ENCODE results near the gene EXOC3.
"Not testable (repeated sequence)": the region's sequence is repeated elsewhere in the genome, so short reads cannot be mapped to it uniquely, and the experiment has no call there.

EXOC3 gene

DNA sequence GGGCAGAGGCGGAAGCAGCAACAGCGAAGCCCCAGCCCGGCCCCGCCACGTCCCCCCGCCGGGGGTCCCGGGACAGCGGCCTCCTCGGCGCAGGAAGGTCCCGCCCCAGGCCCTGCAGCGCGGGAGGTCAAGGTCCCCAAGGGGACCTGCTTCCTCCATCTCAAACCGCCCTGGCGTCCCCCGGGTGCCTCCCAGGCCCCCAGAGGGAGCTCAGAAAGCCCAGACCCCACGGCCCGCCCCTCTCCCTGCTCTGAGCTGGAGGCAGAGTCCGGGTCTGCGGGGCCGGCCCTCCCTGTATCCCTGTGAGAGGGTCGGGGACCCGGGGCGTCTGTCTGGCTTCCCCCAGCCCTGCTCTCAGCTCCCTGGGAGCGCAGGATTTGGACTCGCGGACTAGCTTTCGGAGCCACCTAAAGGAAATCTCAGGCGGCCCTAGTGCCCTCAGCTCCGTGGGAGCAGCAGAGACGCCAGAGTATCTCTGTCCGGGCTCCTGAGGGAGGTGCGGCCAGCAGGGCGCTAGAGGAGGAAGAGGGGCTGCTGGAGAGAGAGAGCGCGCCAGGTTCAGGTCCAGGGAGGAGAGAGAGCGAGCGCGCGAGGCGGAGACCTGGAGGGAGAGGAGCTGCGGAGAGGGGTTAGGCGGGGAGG, 30.7 kb downstream of the EXOC3 start:
- DNase-seq (ENCODE audit: low read depth) = no peak

DNA sequence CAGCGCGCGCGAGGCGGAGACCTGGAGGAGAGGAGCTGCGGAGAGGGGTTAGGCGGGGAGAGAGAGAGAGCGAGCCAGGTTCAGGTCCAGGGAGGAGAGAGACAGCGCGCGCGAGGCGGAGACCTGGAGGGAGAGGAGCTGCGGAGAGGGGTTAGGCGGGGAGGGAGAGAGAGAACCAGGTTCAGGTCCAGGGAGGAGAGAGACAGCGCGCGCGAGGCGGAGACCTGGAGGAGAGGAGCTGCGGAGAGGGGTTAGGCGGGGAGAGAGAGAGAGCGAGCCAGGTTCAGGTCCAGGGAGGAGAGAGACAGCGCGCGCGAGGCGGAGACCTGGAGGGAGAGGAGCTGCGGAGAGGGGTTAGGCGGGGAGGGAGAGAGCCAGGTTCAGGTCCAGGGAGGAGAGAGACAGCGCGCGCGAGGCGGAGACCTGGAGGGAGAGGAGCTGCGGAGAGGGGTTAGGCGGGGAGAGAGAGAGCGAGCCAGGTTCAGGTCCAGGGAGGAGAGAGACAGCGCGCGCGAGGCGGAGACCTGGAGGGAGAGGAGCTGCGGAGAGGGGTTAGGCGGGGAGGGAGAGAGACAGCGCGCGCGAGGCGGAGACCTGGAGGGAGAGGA, 31.4 kb downstream of the EXOC3 start:
- not testable (repeated sequence) for DNase-seq (ENCODE audit: low read depth)

DNA sequence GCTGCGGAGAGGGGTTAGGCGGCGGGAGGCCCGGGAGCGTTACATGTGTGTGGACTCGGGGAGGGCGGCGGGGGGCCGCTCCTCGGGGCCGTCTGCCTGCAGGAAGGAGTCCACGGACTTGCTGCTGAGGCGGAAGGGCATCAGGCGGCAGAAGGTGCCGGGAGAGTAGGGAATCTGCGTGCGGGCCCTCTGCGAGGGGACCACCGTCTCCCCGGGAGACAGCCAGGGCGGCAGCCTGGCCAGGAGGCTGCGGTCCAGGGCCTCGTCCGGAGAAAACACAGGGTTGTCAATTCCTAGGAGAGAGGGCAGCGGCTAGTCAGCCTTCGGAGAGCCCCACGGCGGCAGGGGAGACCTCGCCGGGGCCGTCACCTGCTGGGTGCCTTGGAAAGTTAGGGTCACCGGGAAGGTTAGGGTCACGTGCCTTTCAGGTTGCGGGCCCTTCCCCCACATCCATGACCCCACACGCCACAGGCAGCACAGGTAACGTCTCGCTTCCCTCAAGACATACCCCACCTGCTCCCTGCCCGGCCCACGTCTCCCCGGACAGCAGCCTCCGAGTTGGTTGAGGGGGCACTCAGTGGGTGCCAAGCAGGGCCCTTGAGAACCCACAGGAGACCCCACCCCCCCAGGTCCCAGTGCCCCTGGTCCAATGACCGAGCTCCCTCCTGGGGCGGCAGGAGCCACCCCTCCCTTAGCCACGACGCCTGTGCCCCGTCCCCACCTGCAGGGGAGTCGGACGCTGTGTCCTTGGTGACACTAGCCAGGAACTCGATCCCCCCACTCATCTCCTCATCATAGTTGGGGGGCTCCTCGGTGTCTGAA, 32.1 kb downstream of the EXOC3 start:
- no peak for DNase-seq (ENCODE audit: low read depth)

DNA sequence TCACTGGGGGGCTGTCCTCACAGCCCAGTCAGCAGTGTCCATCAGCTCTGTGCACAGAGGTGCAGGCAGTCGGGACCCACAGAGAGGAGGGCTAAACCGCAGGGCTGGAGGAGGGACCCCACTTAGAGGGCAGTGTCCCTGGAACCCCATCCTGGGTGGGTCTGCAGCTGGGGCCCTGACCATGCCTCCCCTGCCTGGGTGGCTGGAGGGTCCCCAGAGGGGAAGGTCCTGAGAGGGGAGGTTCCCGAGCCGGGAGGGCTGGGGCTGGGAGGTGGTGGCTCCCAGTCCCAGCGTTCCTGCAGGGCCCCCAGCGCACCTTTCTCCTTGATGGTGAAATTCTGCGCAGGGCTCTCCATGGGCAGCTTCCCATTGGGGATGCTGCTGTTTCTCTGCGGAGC, 32.7 kb downstream of the EXOC3 start:
- no peak for DNase-seq (ENCODE audit: low read depth)

DNA sequence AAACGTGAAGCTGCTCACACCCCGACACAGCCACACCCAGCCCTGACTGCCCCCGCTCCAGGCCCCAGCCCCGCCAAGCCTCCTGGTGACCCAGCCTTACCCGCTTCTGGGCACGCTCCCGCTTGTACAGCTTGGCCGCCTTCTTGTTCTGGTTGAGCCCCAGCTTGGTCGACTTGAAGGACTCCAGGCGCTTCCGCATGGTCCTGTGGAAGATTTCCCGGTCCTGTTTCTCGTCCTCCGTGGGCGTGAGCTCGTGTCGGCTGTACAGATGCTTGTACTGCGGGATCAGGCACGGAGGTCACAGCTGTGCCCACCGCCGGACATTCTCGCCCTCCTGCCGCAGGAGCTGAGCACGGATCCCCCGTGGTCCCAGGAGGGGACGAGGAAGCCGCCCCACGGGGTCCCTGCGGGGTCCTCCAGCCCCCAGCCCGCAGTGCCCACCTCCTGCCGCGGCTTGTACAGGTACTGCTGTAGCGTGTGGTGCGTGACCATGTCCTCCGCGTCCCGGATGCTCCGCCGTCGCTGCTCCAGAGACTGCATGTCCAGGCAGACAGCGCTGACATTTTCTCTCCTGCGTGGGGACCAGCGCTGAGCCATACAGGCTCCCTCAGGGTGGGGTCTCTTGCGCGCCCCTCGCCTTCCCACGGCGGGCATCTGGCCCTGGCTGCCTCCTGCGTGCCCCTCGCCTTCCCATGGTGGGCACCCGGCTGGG, 33.3 kb downstream of the EXOC3 start:
- DNase-seq (ENCODE audit: low read depth) = no peak

DNA sequence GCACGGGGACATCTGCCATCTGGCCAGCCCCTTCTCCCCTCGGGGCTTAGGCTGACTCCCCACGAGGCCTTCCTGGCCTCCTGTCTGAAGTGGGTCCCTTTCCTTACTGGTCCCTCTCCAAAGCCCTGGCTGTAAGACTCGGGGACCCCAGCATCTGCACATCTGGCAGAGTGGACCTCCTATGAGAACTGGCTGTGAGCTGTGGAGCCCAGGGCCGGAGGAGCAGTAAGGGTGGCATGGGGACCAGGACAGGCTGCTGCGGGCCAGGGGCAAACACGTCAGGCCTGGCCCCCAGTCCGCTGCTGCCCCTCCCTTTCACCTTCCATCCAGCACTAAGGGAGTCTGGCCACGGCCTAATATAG, 33.8 kb downstream of the EXOC3 start:
- no peak for DNase-seq (ENCODE audit: low read depth)

DNA sequence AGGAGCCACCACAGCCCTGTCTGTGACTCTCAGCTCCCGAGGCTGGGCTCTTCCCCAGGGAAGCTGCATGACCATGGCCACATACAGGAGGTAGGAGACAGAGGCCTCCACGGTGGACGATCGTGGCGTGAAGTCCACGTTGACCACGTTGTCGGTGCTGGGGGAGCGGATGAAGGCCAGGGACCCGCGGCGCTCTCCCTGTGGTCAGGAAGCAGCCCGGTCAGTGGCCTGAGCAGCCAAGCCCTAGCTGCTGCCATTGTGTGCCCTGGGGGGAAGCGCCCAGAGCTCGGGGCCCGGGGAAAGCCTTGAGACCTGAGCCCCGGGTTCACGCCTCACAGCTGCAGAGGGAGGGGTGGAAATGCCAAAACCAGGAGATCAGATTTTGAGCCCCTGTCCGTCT, 34.3 kb downstream of the EXOC3 start:
- no peak for DNase-seq (ENCODE audit: low read depth)

DNA sequence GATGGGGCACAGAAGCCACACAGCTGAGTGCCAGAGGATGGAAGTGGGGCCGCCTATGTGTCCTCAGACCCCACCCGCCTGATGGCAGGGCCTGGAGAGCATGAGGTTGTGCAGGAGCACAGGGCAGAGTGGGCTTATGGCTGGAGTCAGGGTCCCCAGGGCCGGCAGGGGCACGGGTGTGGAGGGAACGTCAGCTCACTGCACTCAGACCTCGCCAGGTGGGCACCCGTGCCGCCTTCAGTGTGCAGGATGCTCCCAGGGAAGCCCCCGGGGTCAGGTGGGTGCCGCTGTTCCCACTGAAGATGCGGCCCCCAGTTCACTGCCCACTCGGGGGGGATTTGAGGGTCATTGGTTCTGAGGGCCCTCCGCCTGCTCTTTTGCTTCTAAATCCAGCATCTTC, 34.9 kb downstream of the EXOC3 start:
- DNase-seq (ENCODE audit: low read depth) = no peak

DNA sequence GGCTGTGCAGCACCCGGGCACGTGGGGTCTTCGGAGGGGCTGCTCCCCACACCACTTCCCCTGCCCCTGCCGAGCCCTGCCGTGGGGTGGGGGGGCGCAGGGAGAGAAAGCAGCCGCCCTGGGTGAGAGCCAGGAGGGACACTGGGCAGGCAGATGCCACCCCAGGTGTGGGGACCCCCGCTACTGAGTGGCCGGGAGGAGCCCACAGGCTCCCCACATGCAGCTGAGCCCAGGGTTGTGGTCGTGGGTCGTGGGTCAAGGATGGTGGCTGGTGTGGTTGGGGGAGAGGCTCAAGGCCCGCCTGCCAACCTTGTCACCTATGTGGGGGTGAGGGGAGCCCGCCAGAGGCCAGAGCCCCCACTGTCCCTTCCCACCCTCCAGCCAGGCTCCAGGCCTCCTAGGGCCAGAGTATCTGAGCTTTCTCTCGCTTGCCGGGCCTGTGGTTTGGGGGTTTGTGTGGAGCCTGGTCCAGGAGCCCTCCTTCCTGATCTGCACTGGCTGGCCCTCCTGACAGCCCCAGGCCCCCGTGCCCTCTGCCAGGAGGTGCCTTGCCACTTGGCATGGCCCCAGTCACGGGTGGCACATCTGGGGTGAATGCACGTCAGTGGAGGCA, 35.5 kb downstream of the EXOC3 start:
- no peak for DNase-seq (ENCODE audit: low read depth)

DNA sequence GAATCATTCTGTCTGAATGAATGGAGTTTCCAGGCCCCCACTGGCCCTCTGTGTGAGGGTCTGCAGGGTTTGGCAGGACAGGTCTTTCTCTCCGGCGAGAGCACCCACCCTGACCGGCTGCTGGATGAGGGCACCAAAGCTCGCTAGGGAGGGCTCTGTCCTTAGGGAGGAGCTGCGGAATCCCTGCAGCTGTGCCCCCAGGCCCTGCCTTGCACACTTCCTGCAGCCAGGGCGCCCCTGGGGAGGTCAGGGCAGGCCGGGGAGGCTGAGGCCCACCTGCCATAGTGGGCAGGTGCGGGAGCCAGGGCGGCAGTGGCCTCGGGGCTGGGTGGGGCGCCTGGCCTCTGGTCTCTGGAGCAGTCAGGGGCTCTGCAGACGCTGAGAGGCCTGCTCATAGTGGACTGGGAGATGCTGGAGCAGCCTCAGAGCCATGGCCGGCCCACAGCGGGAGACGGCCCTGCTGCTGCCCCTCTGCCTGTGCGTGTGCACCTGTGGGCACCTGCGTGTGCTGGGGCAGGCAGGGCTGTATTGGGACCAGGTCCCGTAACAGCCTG, 36.1 kb downstream of the EXOC3 start:
- DNase-seq (ENCODE audit: low read depth) = no peak

DNA sequence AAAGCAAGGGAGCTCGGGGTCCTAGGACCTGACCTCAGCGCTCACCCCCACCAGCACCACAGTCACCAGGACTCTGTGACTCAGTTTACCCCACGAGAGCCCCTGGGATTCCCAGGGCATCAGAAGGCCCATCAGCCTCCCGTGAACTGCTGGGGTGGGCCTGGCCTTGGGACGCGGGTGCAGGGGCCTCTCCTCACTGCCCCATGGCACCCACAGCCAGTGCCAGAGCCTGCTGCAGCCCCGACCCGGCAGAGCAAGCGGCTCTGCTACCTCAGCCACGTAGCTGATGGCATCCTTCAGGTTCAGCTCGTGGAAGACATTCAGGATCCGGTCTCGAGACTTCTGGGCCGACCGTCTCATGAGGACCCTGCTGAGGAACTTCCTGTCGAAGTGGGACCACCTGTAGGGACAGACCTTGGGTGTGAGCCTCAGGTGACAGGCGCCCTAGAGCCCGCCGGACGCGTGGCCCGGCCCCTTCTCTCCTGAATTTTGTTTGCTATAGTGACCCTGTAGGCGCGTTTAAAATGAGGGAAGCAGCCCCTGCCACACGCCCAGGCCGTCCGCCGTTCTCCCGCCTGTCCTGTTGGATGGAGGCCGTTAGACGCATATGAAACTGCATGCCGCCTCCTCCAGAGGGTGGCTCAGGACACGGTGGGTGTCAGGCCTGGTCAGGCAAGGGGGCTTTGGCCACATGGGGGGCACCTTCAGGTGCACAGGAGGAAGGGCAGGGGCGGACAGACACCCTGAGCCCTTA, 36.8 kb downstream of the EXOC3 start:
- DNase-seq (ENCODE audit: low read depth) = no peak

DNA sequence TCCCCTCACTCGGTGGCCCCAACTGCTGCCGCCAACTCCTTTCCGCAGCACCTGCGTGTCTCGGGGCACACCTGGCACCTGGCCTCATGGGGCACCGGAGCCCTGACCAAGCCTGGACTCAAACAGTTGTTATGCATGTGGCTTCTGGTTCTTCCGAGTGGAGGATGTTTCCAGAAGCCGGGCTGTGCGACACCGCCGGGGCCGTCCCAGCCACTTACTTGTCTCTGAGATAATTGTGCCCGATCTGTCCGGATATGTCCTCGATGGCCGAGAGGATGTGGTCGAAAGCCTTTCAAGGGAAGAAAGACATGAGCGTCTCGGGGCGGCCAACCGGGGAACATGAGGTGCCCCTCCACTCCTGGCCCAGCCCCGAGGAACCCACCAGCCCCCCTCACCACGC, 38.4 kb downstream of the EXOC3 start:
- no peak for DNase-seq (ENCODE audit: low read depth)

DNA sequence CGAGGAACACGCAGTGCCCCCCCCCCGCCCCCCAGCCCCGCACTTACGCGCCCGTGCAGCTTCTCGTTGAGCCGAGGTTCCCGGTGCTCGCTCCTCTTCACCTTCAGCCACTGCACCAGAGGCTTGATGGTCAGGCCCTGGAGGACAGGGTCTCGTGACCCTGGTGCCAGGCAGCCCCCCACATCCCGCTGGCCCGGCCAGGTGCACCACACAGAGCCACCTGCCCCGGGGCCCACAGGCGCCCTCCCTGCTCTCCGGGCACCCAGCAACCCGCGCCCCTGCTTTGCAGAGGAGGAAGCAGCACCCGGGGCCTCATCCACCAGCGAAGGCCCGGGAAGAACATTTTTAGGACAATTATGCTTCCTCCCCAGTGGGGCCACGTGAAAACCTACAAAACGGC, 39.0 kb downstream of the EXOC3 start:
- no peak for DNase-seq (ENCODE audit: low read depth)

DNA sequence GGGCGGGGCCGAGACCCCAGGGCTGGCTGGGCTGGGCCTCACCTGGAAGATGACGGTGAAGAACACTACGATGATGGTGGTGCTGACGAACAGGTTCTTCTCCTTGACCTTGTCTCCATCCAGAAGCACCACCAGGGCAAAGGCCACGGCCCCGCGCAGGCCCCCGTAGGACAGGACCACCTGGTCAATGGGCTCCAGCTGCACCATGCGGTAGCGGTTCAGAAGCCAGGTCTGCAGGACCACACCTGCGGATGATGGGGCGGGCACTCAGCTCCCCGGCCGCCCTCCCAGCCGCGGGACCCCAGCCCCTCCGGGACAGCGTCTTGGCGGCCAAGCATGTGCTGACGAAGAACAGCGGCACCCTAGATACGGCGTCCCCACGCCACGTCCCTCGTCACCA, 39.5 kb downstream of the EXOC3 start:
- DNase-seq (ENCODE audit: low read depth) = no peak

DNA sequence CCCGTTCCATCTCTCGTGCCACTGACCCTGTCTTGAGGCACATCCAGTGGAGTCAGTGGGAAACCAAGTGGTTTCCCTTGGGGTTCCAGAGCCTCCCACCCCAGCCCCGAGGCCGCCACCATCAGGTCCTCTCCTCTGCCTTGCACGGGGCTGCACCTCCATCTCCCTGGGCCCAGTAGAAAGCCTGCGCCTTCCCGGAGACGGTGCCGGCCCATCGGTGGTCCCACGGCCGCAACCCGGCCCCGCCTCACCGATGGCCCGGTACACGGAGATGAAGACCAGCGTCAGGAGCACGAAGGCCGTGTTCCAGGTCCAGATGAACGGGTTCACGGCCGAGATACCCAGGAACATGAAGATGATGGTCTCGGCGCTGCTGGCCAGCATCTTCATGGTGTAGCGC, 40.0 kb downstream of the EXOC3 start:
- DNase-seq (ENCODE audit: low read depth) = no peak

DNA sequence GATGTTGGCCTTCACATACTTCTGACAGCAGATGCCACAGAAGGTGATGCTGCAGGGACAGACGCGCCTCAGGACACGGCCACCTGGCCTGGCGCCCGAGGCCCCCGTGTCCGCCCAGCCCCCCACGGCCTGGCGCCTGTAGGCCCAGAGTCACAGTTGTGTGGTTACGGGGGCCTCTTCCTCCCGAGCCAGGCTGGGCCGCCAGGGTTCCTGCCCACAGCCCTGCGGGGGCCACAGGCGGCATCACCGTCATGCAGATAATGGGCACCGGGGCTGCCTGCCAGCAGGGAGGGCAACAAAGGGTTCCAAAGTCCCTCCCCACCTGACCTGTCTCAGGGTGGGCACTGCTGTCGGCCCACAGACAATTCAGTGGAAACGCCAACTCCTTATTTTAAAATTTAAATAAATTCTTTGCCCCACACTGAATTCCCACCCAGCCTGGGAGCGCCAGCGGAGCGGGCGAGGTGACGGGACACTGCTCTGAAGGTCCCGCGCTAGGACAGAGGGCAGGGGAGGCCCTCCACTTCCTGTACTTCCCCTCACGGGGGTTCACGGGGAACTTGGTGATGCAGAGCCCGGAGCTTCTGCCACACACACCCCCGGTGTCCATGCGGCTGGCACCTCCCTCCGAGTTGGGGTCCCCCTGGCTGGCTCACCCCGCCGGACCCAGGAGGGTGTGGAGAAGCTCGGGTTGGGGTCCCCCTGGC, 40.6 kb downstream of the EXOC3 start:
- DNase-seq (ENCODE audit: low read depth) = no peak

DNA sequence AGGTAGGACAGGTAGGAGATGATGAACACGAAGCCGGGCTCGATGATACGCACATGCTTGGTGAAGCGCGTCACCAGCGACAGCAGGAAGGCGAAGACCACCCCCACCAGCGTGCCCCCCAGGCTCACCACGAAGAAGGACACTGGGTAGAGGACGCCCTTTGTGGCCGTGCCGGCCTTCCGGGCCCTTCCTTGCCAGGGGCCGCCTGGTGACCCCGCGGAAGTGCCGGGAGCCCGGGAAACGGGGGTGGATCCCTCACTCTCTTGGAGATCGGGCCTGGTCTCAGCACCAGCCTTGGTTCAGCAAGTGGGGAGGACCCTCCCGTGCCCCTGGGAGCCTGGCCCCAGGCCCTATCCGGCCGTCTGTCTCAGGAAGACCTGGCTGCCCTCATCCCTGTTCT, 41.6 kb downstream of the EXOC3 start:
- no peak for DNase-seq (ENCODE audit: low read depth)

DNA sequence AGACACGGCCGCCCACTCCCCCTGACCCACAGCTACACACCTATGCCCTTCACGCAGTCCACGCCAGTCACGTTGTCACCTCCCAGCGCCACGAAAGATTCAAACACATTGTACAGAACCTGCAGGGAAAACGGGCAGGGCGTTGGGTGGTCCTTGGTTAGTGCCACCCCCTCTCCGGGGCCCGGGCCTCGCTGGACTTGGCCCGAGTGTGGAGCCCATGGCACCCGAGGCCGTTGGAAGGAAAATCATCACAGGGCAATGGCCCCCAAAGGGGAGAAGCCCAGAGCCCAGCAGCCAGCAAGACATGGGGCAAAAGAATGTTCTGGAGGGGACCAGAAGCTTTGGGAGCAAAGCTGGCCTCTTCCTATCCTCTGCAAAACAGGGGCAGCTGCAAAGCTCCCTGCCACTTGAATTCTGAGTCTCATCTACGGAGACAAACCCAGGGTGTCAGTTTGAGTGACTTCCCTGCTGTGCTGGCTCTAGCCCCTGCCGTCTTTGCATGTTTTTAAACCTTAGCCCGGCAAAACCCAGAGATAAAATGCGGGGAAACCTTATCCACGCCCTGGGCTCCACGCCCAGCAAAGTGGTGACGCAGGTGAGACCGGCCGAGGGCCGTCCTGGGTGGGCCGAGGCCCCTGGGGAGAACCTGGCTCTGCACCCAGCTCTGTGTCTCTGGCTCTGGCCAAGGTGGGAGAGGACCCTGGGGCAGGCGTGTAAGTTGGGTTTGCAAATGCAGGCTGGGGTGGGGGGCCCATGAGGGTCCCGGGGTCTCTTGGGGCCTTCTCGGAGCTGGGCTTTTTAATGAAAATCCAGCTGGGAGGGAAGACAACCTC, 42.4 kb downstream of the EXOC3 start:
- DNase-seq (ENCODE audit: low read depth) = no peak

DNA sequence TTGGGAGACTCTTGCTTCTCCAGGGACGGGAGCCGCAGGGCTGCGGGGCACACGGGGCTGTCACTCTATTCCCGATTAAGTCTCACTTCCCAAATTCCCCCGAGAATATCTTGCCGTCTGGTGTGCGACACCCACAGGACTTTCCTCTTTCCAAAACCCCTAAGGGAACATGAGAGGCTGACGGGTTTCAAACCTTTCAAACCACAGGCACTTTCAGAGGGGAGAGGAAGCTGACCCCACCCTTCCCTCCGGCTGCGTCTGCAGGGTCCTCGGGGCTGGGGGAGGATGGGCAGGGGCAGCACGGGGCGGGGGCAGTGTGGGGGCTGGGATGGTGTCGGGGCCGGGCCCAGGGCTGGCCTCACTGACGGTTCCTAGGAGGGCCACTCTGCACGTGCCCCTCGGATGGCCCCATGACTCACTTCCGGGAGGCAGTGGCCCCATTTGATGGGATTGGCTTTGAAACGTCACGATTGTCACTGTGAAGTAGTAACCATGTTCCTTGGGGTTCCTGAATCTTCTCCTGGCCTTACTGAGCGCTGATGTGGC, 43.0 kb downstream of the EXOC3 start:
- no peak for DNase-seq (ENCODE audit: low read depth)

DNA sequence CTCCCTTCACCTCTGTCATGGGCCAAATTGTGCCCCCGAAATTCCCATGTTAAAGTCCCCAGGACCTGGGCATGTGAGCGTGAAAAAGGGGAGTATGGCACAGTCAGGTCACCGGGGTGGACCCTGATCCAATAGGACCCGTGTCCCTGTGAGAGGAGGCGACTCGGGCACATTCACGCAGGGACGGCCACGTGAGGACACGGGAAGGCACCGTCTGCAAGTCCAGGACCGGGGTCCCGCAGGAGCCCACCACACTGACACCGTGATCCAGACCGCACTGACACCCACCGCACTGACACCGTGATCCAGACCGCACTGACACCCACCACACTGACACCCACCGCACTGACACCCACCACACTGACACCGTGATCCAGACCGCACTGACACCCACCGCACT, 43.6 kb downstream of the EXOC3 start:
- DNase-seq (ENCODE audit: low read depth) = not testable (repeated sequence)
